ENCODE measurements around the gene HSP90AB1. TPM values are rescaled to one million over a fixed set of nuclear protein-coding genes. Genes with fewer than 3 reads are reported as not detected.

Gene HSP90AB1
- total RNA-seq, 3 donors from 2014 or later (not counting 1 experiment from before 2014, with no cell fraction given): 256 to 372 (median 308) TPM

DNA sequence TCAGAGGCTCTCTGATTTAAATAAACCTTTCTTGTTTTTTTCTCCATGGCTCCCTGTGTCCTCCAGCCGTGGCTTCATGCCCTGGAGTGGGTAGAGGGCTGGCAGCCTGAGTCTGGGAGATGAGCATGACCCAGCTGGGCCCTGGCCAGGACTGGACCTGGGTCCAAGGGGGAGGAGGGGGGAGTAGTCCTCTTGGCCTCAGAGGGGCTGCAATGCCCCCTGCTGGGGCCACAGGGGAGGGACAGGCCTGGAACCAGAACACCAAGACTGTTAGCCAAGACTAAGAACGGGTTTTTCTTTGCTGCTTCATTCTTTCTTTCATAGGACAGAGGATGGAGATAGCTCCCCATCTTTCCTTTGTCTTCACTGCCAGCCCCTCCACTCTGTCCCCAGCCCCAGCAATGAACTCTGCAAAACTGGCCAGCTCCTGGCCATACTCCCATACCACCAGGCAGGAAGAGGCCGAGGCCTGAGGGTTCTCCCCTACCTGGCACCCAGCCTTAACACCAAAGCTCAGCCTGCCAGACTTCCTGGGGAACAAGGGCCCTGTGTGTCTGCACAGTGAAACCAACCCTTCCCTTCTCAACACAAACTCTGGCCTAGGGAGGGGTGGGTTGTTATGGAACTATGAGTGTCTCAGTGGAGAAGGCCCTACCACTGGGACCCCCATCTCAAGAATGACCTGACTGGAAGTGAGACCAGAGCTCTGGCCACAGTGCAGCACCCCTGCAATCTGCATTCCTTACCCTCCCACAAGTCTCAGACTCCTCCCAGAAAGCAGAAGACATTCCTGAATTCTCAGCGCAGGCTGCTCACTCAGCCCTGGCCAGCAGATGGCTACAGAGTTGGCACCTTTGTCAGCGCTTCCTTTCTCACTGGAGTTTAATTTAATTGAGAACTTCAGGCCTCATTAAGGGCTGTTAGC, 12.5 kb upstream of the HSP90AB1 start:
- Mint-ChIP-seq H3K4me1 (peaks cover 8 to 16% of the 10 kb centered on the region in 2 donors), H3K9me3 (no peaks in the 10 kb centered on the region), H3K4me3 (no peak overlapping the region), H3K36me3 (no peaks in the 10 kb centered on the region), H3K27ac (peak overlapping the region in 1 of 2 donors; percentile 33), H3K27me3 (ENCODE audit: low read depth in 2 of 2) (no peaks in the 10 kb centered on the region)
- Histone ChIP-seq H3K36me3 (ENCODE audit: control insufficient read depth, insufficient read depth, low read length) (no peaks in the 10 kb centered on the region), H3K9me3 (ENCODE audit: control insufficient read depth, insufficient read depth, low read length) (no peaks in the 10 kb centered on the region), H3K27me3 (ENCODE audit: control insufficient read depth, insufficient read depth, low read length) (no peaks in the 10 kb centered on the region), H3K27ac (ENCODE audit: low read length) (no peak overlapping the region), H3K4me3 (ENCODE audit: low read length) (no peak overlapping the region), H3K4me1 (ENCODE audit: control insufficient read depth, insufficient read depth, low read length) (peaks cover 20% of the 10 kb centered on the region)
- no peak for ATAC-seq
- WGBS (ENCODE audit: insufficient coverage): 80% methylated on average over 5 of the region's 5 CpGs
- TF ChIP-seq, protein P1, sequence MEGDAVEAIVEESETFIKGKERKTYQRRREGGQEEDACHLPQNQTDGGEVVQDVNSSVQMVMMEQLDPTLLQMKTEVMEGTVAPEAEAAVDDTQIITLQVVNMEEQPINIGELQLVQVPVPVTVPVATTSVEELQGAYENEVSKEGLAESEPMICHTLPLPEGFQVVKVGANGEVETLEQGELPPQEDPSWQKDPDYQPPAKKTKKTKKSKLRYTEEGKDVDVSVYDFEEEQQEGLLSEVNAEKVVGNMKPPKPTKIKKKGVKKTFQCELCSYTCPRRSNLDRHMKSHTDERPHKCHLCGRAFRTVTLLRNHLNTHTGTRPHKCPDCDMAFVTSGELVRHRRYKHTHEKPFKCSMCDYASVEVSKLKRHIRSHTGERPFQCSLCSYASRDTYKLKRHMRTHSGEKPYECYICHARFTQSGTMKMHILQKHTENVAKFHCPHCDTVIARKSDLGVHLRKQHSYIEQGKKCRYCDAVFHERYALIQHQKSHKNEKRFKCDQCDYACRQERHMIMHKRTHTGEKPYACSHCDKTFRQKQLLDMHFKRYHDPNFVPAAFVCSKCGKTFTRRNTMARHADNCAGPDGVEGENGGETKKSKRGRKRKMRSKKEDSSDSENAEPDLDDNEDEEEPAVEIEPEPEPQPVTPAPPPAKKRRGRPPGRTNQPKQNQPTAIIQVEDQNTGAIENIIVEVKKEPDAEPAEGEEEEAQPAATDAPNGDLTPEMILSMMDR (IDR thresholded peaks at IDR 0.05): no peak
- DNase-seq: peak in 1 of 2 donors; percentile 43
- intact Hi-C loops (cut with micrococcal nuclease): no loop called here

DNA sequence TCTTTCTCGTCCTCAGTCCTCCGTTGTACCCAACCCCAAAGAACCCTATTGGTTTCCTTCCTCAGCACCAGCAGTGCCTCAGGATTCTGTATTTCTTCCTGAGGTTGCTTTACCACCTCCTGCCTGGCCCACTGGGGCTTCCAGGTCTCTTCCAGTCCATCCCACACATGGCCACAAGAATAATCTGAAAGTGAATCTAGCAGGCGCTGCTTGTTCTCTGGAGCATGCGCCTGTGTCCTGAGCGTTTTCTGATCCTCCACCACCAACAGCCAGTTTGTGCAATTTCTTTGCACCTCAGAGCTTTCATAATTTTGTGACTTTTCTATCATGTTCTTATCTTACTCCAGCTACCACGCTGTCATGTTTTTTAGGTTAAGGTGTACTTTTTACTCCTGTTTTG, 11.6 kb upstream of the HSP90AB1 start:
- TF ChIP-seq, protein P1 (IDR thresholded peaks at IDR 0.05): no peak
- 83% methylated on average over 5 of the region's 6 CpGs for WGBS (ENCODE audit: insufficient coverage)
- DNase-seq (no peak), ATAC-seq (no peak)
- H3K4me1 Mint-ChIP-seq: peaks cover 8 to 16% of the 10 kb centered on the region in 2 donors
- H3K27me3 ChIP-seq (ENCODE audit: control insufficient read depth, insufficient read depth, low read length): no peaks in the 10 kb centered on the region
- H3K36me3 ChIP-seq (ENCODE audit: control insufficient read depth, insufficient read depth, low read length): no peaks in the 10 kb centered on the region
- H3K4me3 Mint-ChIP-seq: no peak overlapping the region
- H3K9me3 ChIP-seq (ENCODE audit: control insufficient read depth, insufficient read depth, low read length): no peaks in the 10 kb centered on the region
- H3K27me3 Mint-ChIP-seq (ENCODE audit: low read depth in 2 of 2): no peaks in the 10 kb centered on the region
- no peaks in the 10 kb centered on the region for H3K9me3 Mint-ChIP-seq
- H3K4me3 ChIP-seq (ENCODE audit: low read length): no peak overlapping the region
- H3K27ac Mint-ChIP-seq: no peak overlapping the region
- intact Hi-C loops (cut with micrococcal nuclease): no loop called here
- H3K36me3 Mint-ChIP-seq: no peaks in the 10 kb centered on the region
- no peak overlapping the region for H3K27ac ChIP-seq (ENCODE audit: low read length)
- H3K4me1 ChIP-seq (ENCODE audit: control insufficient read depth, insufficient read depth, low read length): peaks cover 20% of the 10 kb centered on the region

DNA sequence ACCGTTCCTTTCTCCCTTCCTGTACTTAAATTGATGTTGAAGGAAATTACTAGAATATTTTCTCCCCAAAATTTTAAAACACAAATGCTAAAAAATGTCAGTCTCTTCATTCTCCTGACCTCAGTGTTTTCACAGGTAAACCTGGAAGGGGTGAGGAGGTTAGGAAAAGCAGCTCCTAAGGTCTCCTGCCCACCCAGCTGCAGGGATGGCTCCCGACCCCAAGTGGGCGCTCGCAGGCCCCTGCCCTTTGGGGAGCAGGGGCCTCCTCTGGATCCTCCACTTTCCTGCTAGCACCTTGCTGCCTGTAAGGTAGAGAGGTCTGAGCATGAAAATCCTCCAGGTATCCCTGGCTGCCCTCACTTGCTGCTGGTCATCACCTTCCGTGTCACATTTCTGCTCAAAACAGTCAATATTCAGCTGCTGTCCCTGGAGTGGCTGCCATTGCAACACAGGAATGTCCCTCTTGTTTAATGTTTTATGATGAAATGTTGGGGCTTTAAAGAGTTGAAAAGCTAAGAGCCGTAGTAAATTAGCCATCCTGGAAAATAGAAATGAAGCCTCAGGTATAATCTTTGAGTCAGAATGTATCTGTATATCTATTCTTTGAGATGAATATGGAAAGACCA, 10.9 kb upstream of the HSP90AB1 start:
- 94% methylated on average over 5 of the region's 6 CpGs for WGBS (ENCODE audit: insufficient coverage)
- Histone ChIP-seq H3K4me1 (ENCODE audit: control insufficient read depth, insufficient read depth, low read length) (peaks cover 20% of the 10 kb centered on the region), H3K36me3 (ENCODE audit: control insufficient read depth, insufficient read depth, low read length) (no peaks in the 10 kb centered on the region), H3K9me3 (ENCODE audit: control insufficient read depth, insufficient read depth, low read length) (no peaks in the 10 kb centered on the region), H3K27ac (ENCODE audit: low read length) (no peak overlapping the region), H3K27me3 (ENCODE audit: control insufficient read depth, insufficient read depth, low read length) (no peaks in the 10 kb centered on the region), H3K4me3 (ENCODE audit: low read length) (no peak overlapping the region)
- TF ChIP-seq, protein P1 (IDR thresholded peaks at IDR 0.05): no peak
- peak overlapping the region; percentile 21 for H3K4me3 Mint-ChIP-seq
- no peak overlapping the region for H3K27ac Mint-ChIP-seq
- H3K27me3 Mint-ChIP-seq (ENCODE audit: low read depth in 2 of 2): no peaks in the 10 kb centered on the region
- ATAC-seq: no peak
- H3K36me3 Mint-ChIP-seq: no peaks in the 10 kb centered on the region
- no peaks in the 10 kb centered on the region for H3K9me3 Mint-ChIP-seq
- no peak for DNase-seq
- intact Hi-C loops (cut with micrococcal nuclease): no loop called here
- peaks cover 8 to 16% of the 10 kb centered on the region in 2 donors for H3K4me1 Mint-ChIP-seq

Measured in natural killer cell (primary cell).